Loucy (cell line): ENCODE measurements around the gene ADD1.

ENCODE experiments used
- H2AFZ ChIP-seq: fragments of 200-600 bp; sonication (generic); 2 replicates; pipeline ENCODE4 v1.6.0; 2016; ENCODE audit warnings: antibody characterized with exemption, mild to moderate bottlenecking, low read length, moderate library complexity
- H3F3A ChIP-seq: fragments of 200-600 bp; 2 replicates; pipeline ENCODE4 v1.6.0; 2016; ENCODE audit warnings: antibody characterized with exemption, low read depth, mild to moderate bottlenecking
- H3K27me3 ChIP-seq: fragments of 200-600 bp; sonication (generic); 2 replicates; pipeline ENCODE4 v1.6.1; 2014; ENCODE audit warnings: low read length, mild to moderate bottlenecking; ENCODE audit not compliant: insufficient read depth, poor library complexity, severe bottlenecking
- H3K36me3 ChIP-seq: fragments of 200-600 bp; sonication (generic); 2 replicates; pipeline ENCODE4 v1.6.1; 2016; ENCODE audit warnings: low read length; ENCODE audit not compliant: insufficient read depth
- H3K4me1 ChIP-seq: fragments of 200-600 bp; sonication (generic); 2 replicates; pipeline ENCODE4 v1.5.1; 2014; ENCODE audit warnings: low read length, mild to moderate bottlenecking; ENCODE audit not compliant: insufficient read depth, poor library complexity, severe bottlenecking
- H3K4me2 ChIP-seq: fragments of 200-600 bp; sonication (generic); 2 replicates; pipeline ENCODE4 v1.6.0; 2014; ENCODE audit warnings: antibody characterized with exemption, low read length, low read depth, mild to moderate bottlenecking; ENCODE audit not compliant: poor library complexity, severe bottlenecking
- H3K4me3 ChIP-seq: fragments of 200-600 bp; sonication (generic); 2 replicates; pipeline ENCODE4 v1.5.1; 2014; ENCODE audit warnings: low read length, mild to moderate bottlenecking, mixed read lengths; ENCODE audit not compliant: poor library complexity, severe bottlenecking
- H3K79me2 ChIP-seq: fragments of 200-600 bp; sonication (generic); 2 replicates; pipeline ENCODE4 v1.6.1; 2014; ENCODE audit warnings: low read length; ENCODE audit not compliant: insufficient read depth
- H3K9ac ChIP-seq: fragments of 200-600 bp; sonication (generic); 2 replicates; pipeline ENCODE4 v1.6.0; 2014; ENCODE audit warnings: mild to moderate bottlenecking, low read depth, low read length, moderate library complexity; ENCODE audit not compliant: poor library complexity, severe bottlenecking
- H3K9me2 ChIP-seq: fragments of 200-600 bp; sonication (generic); replicated peaks from 2 replicates; pipeline ENCODE4 v1.6.1; 2016; ENCODE audit warnings: low read depth, low read length, mixed read lengths
- H3K9me3 ChIP-seq: fragments of 200-600 bp; sonication (generic); 2 replicates; pipeline ENCODE4 v1.6.1; 2014; ENCODE audit warnings: mild to moderate bottlenecking, antibody characterized with exemption, low read length, low read depth; ENCODE audit not compliant: insufficient read depth
- H4K20me1 ChIP-seq: fragments of 200-600 bp; sonication (generic); 2 replicates; pipeline ENCODE4 v1.6.0; 2014; ENCODE audit warnings: antibody characterized with exemption, low read length, mild to moderate bottlenecking; ENCODE audit not compliant: insufficient read depth, poor library complexity, severe bottlenecking
- CTCF ChIP-seq: fragments of 200-600 bp; sonication (generic); conservative IDR thresholded peaks from 2 replicates; pipeline ENCODE4 v1.5.1; 2014; ENCODE audit warnings: mild to moderate bottlenecking, antibody characterized with exemption, low read length
- EZH2phosphoT487 ChIP-seq: fragments of 200-600 bp; IDR thresholded peaks from 2 replicates; pipeline ENCODE4 v1.6.1; 2018; ENCODE audit warnings: antibody characterized with exemption, mild to moderate bottlenecking, moderate library complexity, borderline replicate concordance

The ADD1 gene

GRCh38 chr4:2905544-2905943, 61.9 kb downstream of the ADD1 start:
- H2AFZ ChIP-seq = no peak overlapping the region
- H3K4me1 ChIP-seq = no peaks in the 10 kb centered on the region
- H3K4me2 ChIP-seq = no peak overlapping the region
- no peaks in the 10 kb centered on the region for H4K20me1 ChIP-seq
- no peaks in the 10 kb centered on the region for H3K9me3 ChIP-seq
- H3K36me3 ChIP-seq = peaks cover 72% of the 10 kb centered on the region; the same call in 1 of the 2 replicates
- H3K9me2 ChIP-seq = no peaks in the 10 kb centered on the region
- H3K27me3 ChIP-seq = no peaks in the 10 kb centered on the region
- no peak overlapping the region for H3K9ac ChIP-seq
- no peaks in the 10 kb centered on the region for H3K79me2 ChIP-seq
- no peak overlapping the region for H3K4me3 ChIP-seq
- no peak for TF ChIP-seq CTCF
- TF ChIP-seq EZH2phosphoT487 = no peak
- no peaks in the 10 kb centered on the region for H3F3A ChIP-seq

GRCh38 chr4:2906218-2906617, 62.6 kb downstream of the ADD1 start:
- no peak for TF ChIP-seq CTCF
- Histone ChIP-seq H3K36me3 (peaks cover 67% of the 10 kb centered on the region; the same call in 1 of the 2 replicates), H3K4me2 (no peak overlapping the region), H2AFZ (no peak overlapping the region), H3K27me3 (no peaks in the 10 kb centered on the region), H3K9me3 (no peaks in the 10 kb centered on the region), H3K9me2 (no peaks in the 10 kb centered on the region), H3K4me3 (no peak overlapping the region), H4K20me1 (no peaks in the 10 kb centered on the region), H3K79me2 (no peaks in the 10 kb centered on the region), H3K9ac (no peak overlapping the region), H3F3A (no peaks in the 10 kb centered on the region), H3K4me1 (no peaks in the 10 kb centered on the region)

- no peaks in the 10 kb centered on the region for H3K27me3 ChIP-seq
- H4K20me1 ChIP-seq = no peaks in the 10 kb centered on the region
- TF ChIP-seq EZH2phosphoT487 = no peak
- no peaks in the 10 kb centered on the region for H3F3A ChIP-seq
- no peak overlapping the region for H3K4me2 ChIP-seq
- no peak overlapping the region for H3K9ac ChIP-seq
- H3K36me3 ChIP-seq = peaks cover 66% of the 10 kb centered on the region; the same call in 1 of the 2 replicates
- H3K4me3 ChIP-seq = no peak overlapping the region
- no peaks in the 10 kb centered on the region for H3K9me3 ChIP-seq
- no peaks in the 10 kb centered on the region for H3K4me1 ChIP-seq
- no peak overlapping the region for H2AFZ ChIP-seq
- no peaks in the 10 kb centered on the region for H3K79me2 ChIP-seq
- no peaks in the 10 kb centered on the region for H3K9me2 ChIP-seq
Measured at GRCh38 chr4:2907226-2907625, 63.6 kb downstream of the ADD1 start.

- no peaks in the 10 kb centered on the region for H4K20me1 ChIP-seq
- H3F3A ChIP-seq = no peaks in the 10 kb centered on the region
- H3K9ac ChIP-seq = no peak overlapping the region
- no peaks in the 10 kb centered on the region for H3K9me2 ChIP-seq
- no peak overlapping the region for H2AFZ ChIP-seq
- H3K4me1 ChIP-seq = no peaks in the 10 kb centered on the region
- H3K4me2 ChIP-seq = no peak overlapping the region
- TF ChIP-seq EZH2phosphoT487 (no peak), CTCF (no peak)
- no peaks in the 10 kb centered on the region for H3K27me3 ChIP-seq
- no peak overlapping the region for H3K4me3 ChIP-seq
- no peaks in the 10 kb centered on the region for H3K9me3 ChIP-seq
- peaks cover 66% of the 10 kb centered on the region; the same call in 1 of the 2 replicates for H3K36me3 ChIP-seq
- H3K79me2 ChIP-seq = no peaks in the 10 kb centered on the region
Measured at GRCh38 chr4:2907706-2908293, 64.2 kb downstream of the ADD1 start.
